Measurements from ENCODE around the gene TNFRSF4. TPM values are rescaled to one million over a fixed set of nuclear protein-coding genes. Genes with fewer than 3 reads are reported as not detected.

Gene TNFRSF4
- total and polyA plus RNA-seq, 2 donors from 2014 or later: 3.3 to 5.1 TPM

DNA sequence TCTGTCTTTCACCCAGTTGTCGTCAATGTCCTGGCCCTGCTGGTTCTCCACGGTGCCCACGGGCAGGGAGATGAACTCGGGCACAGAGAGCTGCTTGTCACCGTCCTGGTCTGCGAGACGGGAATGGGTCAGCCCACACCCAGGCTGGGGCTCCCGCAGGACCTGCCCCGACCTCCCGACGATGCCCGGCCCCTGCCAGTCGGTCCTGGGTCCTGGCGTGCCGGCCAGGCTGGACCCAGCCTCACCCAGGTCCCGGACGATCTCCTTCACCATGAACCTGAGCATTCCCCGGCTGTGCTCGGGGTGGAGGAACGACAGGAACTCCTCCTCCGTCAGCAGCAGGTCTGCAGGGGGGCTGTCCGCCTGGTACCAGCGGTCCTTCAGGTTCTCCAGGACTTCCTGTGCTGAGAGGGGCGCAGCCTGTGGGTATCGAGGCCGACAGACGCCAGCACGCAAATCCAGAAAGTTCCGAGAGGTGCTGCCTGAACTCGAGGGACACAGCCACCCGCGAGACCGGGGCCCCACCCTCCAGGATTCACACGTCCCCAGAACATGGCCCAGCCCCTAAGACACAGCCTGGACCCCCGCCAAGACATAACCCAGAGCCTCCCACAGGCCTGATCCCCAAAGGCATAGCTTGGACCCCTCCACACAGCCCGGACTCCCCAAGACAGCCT is 4.7 kb upstream of the TNFRSF4 start:
- no peak for DNase-seq
- TF ChIP-seq, protein P1, sequence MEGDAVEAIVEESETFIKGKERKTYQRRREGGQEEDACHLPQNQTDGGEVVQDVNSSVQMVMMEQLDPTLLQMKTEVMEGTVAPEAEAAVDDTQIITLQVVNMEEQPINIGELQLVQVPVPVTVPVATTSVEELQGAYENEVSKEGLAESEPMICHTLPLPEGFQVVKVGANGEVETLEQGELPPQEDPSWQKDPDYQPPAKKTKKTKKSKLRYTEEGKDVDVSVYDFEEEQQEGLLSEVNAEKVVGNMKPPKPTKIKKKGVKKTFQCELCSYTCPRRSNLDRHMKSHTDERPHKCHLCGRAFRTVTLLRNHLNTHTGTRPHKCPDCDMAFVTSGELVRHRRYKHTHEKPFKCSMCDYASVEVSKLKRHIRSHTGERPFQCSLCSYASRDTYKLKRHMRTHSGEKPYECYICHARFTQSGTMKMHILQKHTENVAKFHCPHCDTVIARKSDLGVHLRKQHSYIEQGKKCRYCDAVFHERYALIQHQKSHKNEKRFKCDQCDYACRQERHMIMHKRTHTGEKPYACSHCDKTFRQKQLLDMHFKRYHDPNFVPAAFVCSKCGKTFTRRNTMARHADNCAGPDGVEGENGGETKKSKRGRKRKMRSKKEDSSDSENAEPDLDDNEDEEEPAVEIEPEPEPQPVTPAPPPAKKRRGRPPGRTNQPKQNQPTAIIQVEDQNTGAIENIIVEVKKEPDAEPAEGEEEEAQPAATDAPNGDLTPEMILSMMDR (IDR thresholded peaks at IDR 0.05; ENCODE audit: borderline replicate concordance, extremely low read depth, insufficient read depth): no peak
- Histone ChIP-seq H3K27ac (ENCODE audit: low read depth in 2 of 2, low read length in 2 of 2) (no peak overlapping the region), H3K4me1 (ENCODE audit: control insufficient read depth in 2 of 3, insufficient read depth in 2 of 3, low read depth in 1 of 3, low read length in 3 of 3) (peaks cover 0 to 2% (median 0%) of the 10 kb centered on the region in 3 donors), H3K4me3 (ENCODE audit: low read length in 3 of 3) (no peak overlapping the region), H3K9ac (ENCODE audit: low read length in 3 of 3) (no peak overlapping the region), H3K27me3 (ENCODE audit: control insufficient read depth, insufficient read depth, low read length) (no peaks in the 10 kb centered on the region), H3K36me3 (ENCODE audit: control insufficient read depth in 2 of 3, insufficient read depth in 3 of 3, low read length in 3 of 3) (peaks cover 4 to 20% (median 14%) of the 10 kb centered on the region in 3 donors), H3K9me3 (ENCODE audit: control insufficient read depth in 2 of 3, insufficient read depth in 1 of 3, low read length in 3 of 3) (no peaks in the 10 kb centered on the region)
- no peak for FAIRE-seq
- intact Hi-C loops (cut with DNase I): no loop called here

DNA sequence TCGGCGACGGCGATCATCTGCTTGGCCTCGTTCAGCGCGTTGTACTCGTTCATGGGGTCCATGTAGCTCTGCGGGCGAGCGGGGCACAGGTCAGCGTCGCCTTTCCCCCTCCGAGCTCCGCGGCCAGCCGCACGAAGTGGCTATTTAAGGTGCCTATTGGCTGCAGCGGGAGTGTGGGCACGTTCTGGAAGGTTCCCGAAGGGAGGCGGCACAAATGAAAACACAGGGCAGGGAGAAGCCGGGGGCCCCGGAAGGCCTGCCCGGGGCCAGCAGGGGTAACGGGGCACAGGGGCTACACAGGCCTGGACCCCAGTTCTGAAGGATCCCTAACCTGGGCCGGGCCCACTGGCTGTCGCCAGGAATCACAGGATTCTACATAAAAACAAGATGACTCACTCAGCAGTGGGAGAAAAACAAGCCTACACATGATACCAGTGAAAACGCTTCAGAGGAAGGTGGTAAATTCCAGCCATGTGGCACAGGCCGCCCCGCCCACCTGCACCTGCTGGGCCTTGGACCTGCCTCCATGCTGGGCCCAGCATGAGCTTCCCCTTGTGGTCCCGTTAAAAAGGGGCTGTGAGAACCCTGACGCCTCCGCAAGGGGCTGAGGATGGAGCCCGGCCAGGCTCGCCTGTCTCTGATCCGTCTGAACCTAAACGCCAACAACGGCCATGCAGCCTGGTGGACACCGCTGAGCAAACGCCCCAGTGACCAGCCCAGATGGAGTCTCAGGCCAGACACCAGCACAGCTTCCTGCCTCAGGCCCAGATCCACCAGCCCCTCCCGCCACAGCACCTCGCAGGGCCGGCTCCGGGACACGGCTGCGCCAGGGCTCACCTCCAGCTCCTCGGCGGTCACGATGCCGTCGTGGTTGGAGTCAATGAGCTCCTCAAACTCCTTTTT is 3.9 kb upstream of the TNFRSF4 start:
- DNase-seq: no peak
- Histone ChIP-seq H3K36me3 (ENCODE audit: control insufficient read depth in 2 of 3, insufficient read depth in 3 of 3, low read length in 3 of 3) (peaks cover 3 to 16% (median 10%) of the 10 kb centered on the region in 3 donors), H3K27me3 (ENCODE audit: control insufficient read depth, insufficient read depth, low read length) (no peaks in the 10 kb centered on the region), H3K9me3 (ENCODE audit: control insufficient read depth in 2 of 3, insufficient read depth in 1 of 3, low read length in 3 of 3) (no peaks in the 10 kb centered on the region), H3K4me3 (ENCODE audit: low read length in 3 of 3) (no peak overlapping the region), H3K9ac (ENCODE audit: low read length in 3 of 3) (no peak overlapping the region), H3K27ac (ENCODE audit: low read depth in 2 of 2, low read length in 2 of 2) (no peak overlapping the region), H3K4me1 (ENCODE audit: control insufficient read depth in 2 of 3, insufficient read depth in 2 of 3, low read depth in 1 of 3, low read length in 3 of 3) (peaks cover 0 to 4% (median 0%) of the 10 kb centered on the region in 3 donors)
- FAIRE-seq: no peak
- TF ChIP-seq, protein P1 (IDR thresholded peaks at IDR 0.05; ENCODE audit: borderline replicate concordance, extremely low read depth, insufficient read depth): no peak
- intact Hi-C loops (cut with DNase I): no loop called here

DNA sequence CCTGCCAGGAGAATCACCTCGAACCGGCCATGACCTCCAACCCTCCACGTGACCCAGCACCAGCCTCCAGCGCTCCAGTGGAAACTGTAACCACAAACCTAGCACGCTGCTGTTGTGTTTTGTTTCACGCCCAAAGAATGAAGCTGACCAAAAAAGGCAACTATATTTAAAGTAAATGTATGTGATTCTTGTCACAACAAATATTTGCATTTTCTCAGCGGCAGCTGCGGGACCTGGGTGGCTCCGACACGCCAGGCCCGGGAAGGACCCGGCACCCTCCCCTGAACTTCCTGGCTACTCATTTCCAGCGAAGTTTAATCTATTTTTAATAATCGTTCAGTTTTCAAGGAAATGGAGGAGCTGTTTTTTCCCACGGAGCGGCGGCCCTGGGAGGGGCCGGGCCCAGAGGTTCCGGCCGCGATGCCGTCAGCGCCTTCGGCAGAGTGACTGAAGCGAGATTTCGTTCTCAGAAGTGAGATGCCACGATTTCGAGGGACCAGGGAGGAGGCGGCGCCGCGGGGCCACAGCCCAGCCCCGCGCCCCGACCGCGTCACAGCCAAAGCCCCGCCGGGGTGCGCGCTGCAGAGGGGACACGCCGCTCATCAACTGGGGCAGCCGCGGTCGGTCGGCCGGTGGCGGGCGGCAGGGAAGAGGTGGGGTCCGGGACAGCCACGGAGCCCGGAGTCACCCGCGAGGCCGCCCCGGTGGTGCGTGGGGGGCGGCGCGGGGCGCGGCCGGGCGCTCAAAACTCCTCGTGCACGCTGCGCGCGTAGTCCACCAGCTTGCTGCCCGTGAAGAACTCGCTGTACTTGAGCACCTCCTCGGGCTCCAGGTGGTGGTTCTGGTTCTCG is 3.0 kb upstream of the TNFRSF4 start:
- Histone ChIP-seq H3K27me3 (ENCODE audit: control insufficient read depth, insufficient read depth, low read length) (no peaks in the 10 kb centered on the region), H3K9ac (ENCODE audit: low read length in 3 of 3) (no peak overlapping the region), H3K9me3 (ENCODE audit: control insufficient read depth in 2 of 3, insufficient read depth in 1 of 3, low read length in 3 of 3) (no peaks in the 10 kb centered on the region), H3K27ac (ENCODE audit: low read depth in 2 of 2, low read length in 2 of 2) (no peak overlapping the region), H3K4me1 (ENCODE audit: control insufficient read depth in 2 of 3, insufficient read depth in 2 of 3, low read depth in 1 of 3, low read length in 3 of 3) (peaks cover 0 to 4% (median 0%) of the 10 kb centered on the region in 3 donors), H3K36me3 (ENCODE audit: control insufficient read depth in 2 of 3, insufficient read depth in 3 of 3, low read length in 3 of 3) (peaks cover 0 to 11% (median 6%) of the 10 kb centered on the region in 3 donors), H3K4me3 (ENCODE audit: low read length in 3 of 3) (no peak overlapping the region)
- intact Hi-C loops (cut with DNase I): no loop called here
- TF ChIP-seq, protein P1 (IDR thresholded peaks at IDR 0.05; ENCODE audit: borderline replicate concordance, extremely low read depth, insufficient read depth): no peak
- no peak for DNase-seq
- no peak for FAIRE-seq
